Measurements from ENCODE around the gene SMIM30.

SMIM30 gene

GRCh38 chr7:113085781-113086390 lies 32.5 kb downstream of the SMIM30 start:
- H3K27ac ChIP-seq (ENCODE audit: insufficient read depth, low read length, poor library complexity, severe bottlenecking), result no peak overlapping the region
- peaks cover 17% of the 10 kb centered on the region for H3K27me3 ChIP-seq (replicated peaks; ENCODE audit: control insufficient read depth, insufficient read depth, low read length, poor library complexity, severe bottlenecking)
- peaks cover 7% of the 10 kb centered on the region for H3K4me1 ChIP-seq (ENCODE audit: control insufficient read depth, insufficient read depth, low read length, poor library complexity, severe bottlenecking)
- no peak for DNase-seq
- no peaks in the 10 kb centered on the region for H3K36me3 ChIP-seq (ENCODE audit: control insufficient read depth, insufficient read depth, low read length)
- H3K9me3 ChIP-seq (ENCODE audit: control insufficient read depth, low read length), result no peaks in the 10 kb centered on the region
- no peak overlapping the region for H3K4me3 ChIP-seq (ENCODE audit: insufficient read depth, low read depth, low read length, poor library complexity, severe bottlenecking)

- Histone ChIP-seq H3K27ac (ENCODE audit: insufficient read depth, low read length, poor library complexity, severe bottlenecking) (no peak overlapping the region), H3K27me3 (replicated peaks; ENCODE audit: control insufficient read depth, insufficient read depth, low read length, poor library complexity, severe bottlenecking) (peaks cover 17% of the 10 kb centered on the region), H3K4me3 (ENCODE audit: insufficient read depth, low read depth, low read length, poor library complexity, severe bottlenecking) (no peak overlapping the region), H3K36me3 (ENCODE audit: control insufficient read depth, insufficient read depth, low read length) (no peaks in the 10 kb centered on the region), H3K4me1 (ENCODE audit: control insufficient read depth, insufficient read depth, low read length, poor library complexity, severe bottlenecking) (peaks cover 7% of the 10 kb centered on the region), H3K9me3 (ENCODE audit: control insufficient read depth, low read length) (no peaks in the 10 kb centered on the region)
- DNase-seq, result no peak
Observed at GRCh38 chr7:113084496-113085172, 33.7 kb downstream of the SMIM30 start.

- Histone ChIP-seq H3K27me3 (replicated peaks; ENCODE audit: control insufficient read depth, insufficient read depth, low read length, poor library complexity, severe bottlenecking) (peaks cover 17% of the 10 kb centered on the region), H3K4me3 (ENCODE audit: insufficient read depth, low read depth, low read length, poor library complexity, severe bottlenecking) (no peak overlapping the region), H3K36me3 (ENCODE audit: control insufficient read depth, insufficient read depth, low read length) (no peaks in the 10 kb centered on the region), H3K4me1 (ENCODE audit: control insufficient read depth, insufficient read depth, low read length, poor library complexity, severe bottlenecking) (peaks cover 7% of the 10 kb centered on the region), H3K27ac (ENCODE audit: insufficient read depth, low read length, poor library complexity, severe bottlenecking) (no peak overlapping the region), H3K9me3 (ENCODE audit: control insufficient read depth, low read length) (no peaks in the 10 kb centered on the region)
- DNase-seq, result no peak
Observed at GRCh38 chr7:113083816-113084495, 34.4 kb downstream of the SMIM30 start.

GRCh38 chr7:113083132-113083815 lies 35.1 kb downstream of the SMIM30 start:
- DNase-seq, result no peak
- Histone ChIP-seq H3K27ac (ENCODE audit: insufficient read depth, low read length, poor library complexity, severe bottlenecking) (no peak overlapping the region), H3K4me1 (ENCODE audit: control insufficient read depth, insufficient read depth, low read length, poor library complexity, severe bottlenecking) (peaks cover 7% of the 10 kb centered on the region), H3K9me3 (ENCODE audit: control insufficient read depth, low read length) (no peaks in the 10 kb centered on the region), H3K27me3 (replicated peaks; ENCODE audit: control insufficient read depth, insufficient read depth, low read length, poor library complexity, severe bottlenecking) (peaks cover 17% of the 10 kb centered on the region), H3K36me3 (ENCODE audit: control insufficient read depth, insufficient read depth, low read length) (no peaks in the 10 kb centered on the region), H3K4me3 (ENCODE audit: insufficient read depth, low read depth, low read length, poor library complexity, severe bottlenecking) (no peak overlapping the region)

- DNase-seq, result no peak
- Histone ChIP-seq H3K36me3 (ENCODE audit: control insufficient read depth, insufficient read depth, low read length) (no peaks in the 10 kb centered on the region), H3K27ac (ENCODE audit: insufficient read depth, low read length, poor library complexity, severe bottlenecking) (no peak overlapping the region), H3K9me3 (ENCODE audit: control insufficient read depth, low read length) (no peaks in the 10 kb centered on the region), H3K4me1 (ENCODE audit: control insufficient read depth, insufficient read depth, low read length, poor library complexity, severe bottlenecking) (no peaks in the 10 kb centered on the region), H3K4me3 (ENCODE audit: insufficient read depth, low read depth, low read length, poor library complexity, severe bottlenecking) (no peak overlapping the region), H3K27me3 (replicated peaks; ENCODE audit: control insufficient read depth, insufficient read depth, low read length, poor library complexity, severe bottlenecking) (no peaks in the 10 kb centered on the region)
Observed at GRCh38 chr7:113078331-113078730, 40.0 kb downstream of the SMIM30 start.

GRCh38 chr7:113076703-113077102 lies 41.7 kb downstream of the SMIM30 start:
- H3K27me3 ChIP-seq (replicated peaks; ENCODE audit: control insufficient read depth, insufficient read depth, low read length, poor library complexity, severe bottlenecking), result no peaks in the 10 kb centered on the region
- no peak overlapping the region for H3K27ac ChIP-seq (ENCODE audit: insufficient read depth, low read length, poor library complexity, severe bottlenecking)
- no peaks in the 10 kb centered on the region for H3K36me3 ChIP-seq (ENCODE audit: control insufficient read depth, insufficient read depth, low read length)
- H3K4me3 ChIP-seq (ENCODE audit: insufficient read depth, low read depth, low read length, poor library complexity, severe bottlenecking), result no peak overlapping the region
- no peak for DNase-seq
- no peaks in the 10 kb centered on the region for H3K4me1 ChIP-seq (ENCODE audit: control insufficient read depth, insufficient read depth, low read length, poor library complexity, severe bottlenecking)
- no peaks in the 10 kb centered on the region for H3K9me3 ChIP-seq (ENCODE audit: control insufficient read depth, low read length)

- Histone ChIP-seq H3K4me3 (ENCODE audit: insufficient read depth, low read depth, low read length, poor library complexity, severe bottlenecking) (no peak overlapping the region), H3K9me3 (ENCODE audit: control insufficient read depth, low read length) (no peaks in the 10 kb centered on the region), H3K27ac (ENCODE audit: insufficient read depth, low read length, poor library complexity, severe bottlenecking) (no peak overlapping the region), H3K4me1 (ENCODE audit: control insufficient read depth, insufficient read depth, low read length, poor library complexity, severe bottlenecking) (no peaks in the 10 kb centered on the region), H3K36me3 (ENCODE audit: control insufficient read depth, insufficient read depth, low read length) (no peaks in the 10 kb centered on the region), H3K27me3 (replicated peaks; ENCODE audit: control insufficient read depth, insufficient read depth, low read length, poor library complexity, severe bottlenecking) (no peaks in the 10 kb centered on the region)
- DNase-seq, result no peak
Observed at GRCh38 chr7:113071465-113071864, 46.9 kb downstream of the SMIM30 start.

All from effector memory CD4-positive, alpha-beta T cell (primary cell).